HG02970 (cell line): ENCODE results near the gene ELAVL1.
"Not testable (repeated sequence)": the region's sequence is repeated elsewhere in the genome, so short reads cannot be mapped to it uniquely, and the experiment has no call there.

ENCODE experiments used
- ATAC-seq: cut with Tn5 transposase; IDR thresholded peaks from one replicate; pipeline ENCODE4 v1.9.1; 2021; ENCODE audit warnings: mild to moderate bottlenecking, moderate library complexity, moderate number of reproducible peaks; ENCODE audit not compliant: unreplicated experiment, low FRiP score

ELAVL1 gene

DNA sequence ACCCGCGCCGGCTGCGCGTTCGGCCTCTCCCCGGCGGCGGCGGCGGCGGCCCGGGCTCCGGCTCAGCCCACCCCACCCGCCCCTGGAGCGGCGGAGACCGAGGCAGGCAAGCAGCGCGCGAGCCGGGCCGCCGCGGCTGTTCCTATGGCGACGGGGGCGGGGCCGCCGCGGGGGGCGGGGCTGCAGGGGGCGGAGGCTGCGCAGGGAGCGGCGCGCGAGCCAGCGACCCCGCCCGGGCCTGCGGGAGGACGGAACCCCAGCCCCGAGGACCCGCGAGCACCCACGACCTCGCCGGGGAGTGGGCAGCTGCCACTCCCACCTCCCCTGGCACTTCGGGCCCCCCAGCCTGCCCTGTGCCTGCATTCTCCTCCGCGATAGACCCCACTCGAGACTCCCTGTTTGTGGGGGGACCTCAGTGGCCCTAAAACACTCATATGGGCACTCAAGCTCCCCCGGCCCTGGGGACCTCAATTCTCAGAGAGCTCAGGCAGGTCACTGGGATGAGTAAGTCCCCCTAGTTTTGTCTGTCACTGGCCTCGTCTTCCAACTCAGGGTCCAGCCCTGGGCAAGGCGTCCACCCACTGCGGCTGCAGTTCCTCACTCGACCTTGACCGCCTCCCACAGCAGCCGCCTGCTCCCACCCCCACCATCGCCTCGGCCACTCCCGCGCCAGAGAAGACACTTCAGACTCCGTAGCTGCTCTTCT, 79.3 kb downstream of the ELAVL1 start, which contains the start of gene CTXN1:
TSS of gene CTXN1 (minus strand) at position 115 of the 706 bp plus-strand sequence. CDS start 597 bp downstream, outside the sequence.
- no peak for ATAC-seq

DNA sequence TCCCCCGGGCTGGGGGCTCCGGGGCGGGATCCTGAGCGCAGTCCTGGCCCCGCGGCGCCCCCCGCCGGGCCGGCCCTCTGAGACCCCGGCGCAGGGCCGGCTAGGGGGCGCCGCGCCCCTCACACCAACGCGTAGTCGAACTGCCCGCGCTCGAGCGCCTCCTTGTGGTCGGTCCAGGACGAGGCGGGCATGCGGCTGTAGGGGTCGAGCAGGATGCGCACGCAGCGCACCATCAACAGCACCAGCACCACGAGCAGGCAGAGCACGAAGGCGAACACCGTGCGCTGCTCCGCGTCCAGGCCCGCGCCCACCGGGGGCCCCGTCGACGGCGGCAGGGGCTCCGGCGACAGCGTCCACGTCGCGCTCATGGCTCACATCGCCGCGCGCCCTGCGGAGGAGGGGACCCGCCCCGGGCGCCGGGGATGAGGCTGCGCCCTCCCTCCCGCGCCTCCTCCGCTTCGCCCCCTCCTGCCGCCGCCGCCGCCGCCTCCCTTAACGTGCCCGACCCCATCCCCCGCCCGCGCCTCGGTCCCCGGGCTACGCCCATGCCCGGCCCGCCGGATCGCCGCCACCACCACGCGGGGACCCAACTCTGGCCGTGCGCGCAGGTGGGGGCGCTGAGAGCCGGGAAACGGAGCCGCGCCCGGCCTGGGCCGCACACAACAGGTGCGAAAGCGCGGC, 80.1 kb downstream of the ELAVL1 start:
- no peak for ATAC-seq

DNA sequence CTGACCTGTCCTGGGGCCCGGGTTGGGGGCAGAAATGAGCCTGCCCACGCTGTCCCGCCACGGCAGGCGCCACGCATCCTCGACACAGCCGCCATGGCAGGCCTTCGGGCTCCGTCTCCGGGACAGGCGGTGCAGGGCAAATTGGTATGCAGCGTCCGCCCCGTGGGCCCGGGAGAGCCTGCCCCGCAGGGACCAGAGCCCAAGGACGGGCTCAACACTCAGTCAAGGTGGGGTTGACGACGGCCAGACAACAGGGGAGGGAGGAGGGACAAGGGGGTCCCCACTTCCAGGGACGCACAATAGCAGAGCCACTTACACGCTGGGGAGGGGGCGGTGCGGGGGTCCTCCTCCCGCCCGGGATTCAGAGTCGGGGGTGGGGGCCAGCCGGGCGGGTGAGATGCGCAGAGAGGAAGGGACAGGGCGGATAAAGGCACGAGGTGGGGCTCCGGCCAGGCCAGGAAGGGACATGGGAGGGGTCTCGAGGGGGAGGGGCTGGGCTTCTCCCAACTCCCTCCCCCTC, 80.7 kb downstream of the ELAVL1 start:
- no peak for ATAC-seq

DNA sequence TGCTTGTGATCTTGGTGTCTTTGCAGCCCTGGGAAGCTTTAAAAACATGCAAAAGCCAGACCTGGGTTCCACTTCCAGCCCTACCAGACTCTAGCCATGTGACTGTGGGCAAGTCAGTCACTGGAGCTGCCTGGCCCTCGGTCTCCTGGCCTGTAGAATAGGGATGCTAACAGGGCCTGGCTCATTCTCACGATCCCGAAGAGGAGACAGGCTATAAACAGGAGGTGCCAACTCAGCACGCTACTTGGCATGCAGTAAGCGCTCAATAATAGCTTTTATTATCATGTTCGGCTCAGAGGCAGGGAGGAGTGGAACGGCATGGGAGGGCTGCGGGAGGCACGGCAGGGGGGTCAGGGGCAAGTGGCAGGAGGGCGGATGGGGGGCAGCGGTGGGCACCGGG, 81.2 kb downstream of the ELAVL1 start:
- ATAC-seq = no peak

DNA sequence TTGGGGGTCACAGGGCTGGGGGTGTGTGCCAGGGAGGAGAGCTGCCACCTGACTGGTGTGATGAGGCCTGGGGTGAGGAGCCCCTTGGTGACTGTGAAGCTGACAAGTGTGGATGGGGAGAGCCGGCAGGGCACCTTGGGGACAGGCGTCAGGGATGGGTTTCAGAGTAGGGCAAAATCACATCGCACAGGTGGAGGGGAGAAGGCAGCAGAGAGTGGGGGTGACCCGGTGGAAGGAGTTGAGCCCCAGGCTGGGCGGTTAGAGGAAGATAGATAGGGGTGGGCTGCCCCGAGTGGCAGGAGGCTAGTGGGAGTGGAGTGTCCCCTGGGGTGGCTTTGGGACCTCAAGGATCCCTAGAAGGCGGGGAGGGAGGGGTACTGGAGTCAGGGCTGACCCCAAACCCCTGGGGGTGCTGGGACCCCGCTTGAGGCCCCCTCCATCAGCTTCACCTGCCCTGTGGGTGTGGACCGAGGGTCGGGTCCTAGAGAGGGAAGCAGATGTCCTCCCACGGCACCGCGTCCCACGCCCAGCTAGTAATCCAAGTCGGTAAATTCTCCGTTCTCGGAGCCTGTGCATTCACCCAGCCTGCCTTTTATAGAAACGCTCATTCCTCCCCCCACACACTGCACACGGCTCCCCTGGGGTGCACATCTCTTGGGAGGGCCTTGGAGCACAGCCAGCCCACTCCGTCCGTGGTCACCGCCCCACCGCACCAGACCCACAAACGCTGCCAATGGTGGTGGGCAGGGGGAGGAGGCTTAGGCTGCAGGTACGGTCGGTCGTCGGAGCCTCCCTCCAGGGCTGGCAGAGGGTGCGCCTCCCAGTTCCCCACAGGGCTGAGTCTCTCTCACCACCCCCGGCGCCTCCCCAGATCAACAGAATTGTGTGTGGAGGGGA, 81.9 kb downstream of the ELAVL1 start:
- no peak for ATAC-seq

DNA sequence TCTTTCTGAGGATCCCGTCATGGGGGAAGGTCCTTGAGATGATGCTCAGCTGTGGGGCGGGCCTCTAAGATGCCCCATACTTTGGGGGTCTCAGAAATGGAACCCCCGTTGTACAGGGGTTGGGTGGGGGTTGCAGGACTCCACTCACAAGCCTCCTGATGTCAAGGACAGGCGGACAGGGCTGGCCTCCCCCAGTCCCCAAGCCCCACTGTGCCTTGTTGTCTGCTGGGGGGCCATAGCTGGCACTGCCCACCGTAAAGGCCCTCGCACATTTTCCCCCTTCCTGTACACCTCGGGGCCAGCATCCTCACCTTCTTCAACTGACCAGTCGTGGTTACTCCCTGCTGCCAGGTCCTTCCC, 82.6 kb downstream of the ELAVL1 start:
- ATAC-seq = no peak

DNA sequence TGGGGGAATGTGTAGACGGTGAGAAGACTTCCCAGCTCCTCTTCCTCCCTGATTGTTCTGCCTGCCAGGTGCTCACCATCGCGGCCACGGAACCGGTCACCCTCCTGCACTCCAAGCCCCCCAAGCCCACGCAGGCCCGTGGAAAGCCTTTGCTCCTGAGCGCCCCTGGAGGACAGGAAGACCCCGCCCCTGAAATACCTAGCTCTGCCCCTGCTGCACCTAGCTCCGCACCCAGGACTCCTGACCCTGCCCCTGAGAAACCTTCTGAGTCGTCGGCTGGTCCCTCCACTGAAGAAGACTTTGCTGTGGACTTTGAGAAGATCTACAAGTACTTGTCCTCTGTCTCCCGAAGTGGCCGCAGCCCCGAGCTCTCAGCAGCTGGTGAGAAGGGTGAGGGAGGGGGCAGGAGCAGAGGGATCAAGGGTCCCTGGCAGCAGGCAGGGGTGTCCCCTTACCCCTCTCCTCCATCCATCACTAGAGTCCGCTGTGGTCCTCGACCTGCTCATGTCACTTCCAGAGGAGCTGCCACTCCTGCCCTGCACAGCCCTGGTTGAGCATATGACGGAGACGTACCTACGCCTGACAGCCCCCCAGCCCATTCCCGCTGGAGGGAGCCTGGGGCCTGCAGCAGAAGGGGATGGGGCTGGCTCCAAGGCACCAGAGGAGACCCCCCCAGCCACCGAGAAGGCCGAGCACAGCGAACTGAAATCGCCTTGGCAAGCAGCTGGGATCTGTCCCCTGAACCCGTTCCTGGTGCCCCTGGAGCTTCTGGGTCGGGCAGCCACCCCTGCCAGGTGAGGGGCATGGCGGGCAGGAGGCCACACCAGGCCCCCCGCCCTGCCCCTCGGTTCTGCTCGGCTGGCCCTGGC, 83.2 kb downstream of the ELAVL1 start:
- no peak for ATAC-seq

GRCh38 chr19:7921302-7921966, 84.0 kb downstream of the ELAVL1 start:
- no peak for ATAC-seq

DNA sequence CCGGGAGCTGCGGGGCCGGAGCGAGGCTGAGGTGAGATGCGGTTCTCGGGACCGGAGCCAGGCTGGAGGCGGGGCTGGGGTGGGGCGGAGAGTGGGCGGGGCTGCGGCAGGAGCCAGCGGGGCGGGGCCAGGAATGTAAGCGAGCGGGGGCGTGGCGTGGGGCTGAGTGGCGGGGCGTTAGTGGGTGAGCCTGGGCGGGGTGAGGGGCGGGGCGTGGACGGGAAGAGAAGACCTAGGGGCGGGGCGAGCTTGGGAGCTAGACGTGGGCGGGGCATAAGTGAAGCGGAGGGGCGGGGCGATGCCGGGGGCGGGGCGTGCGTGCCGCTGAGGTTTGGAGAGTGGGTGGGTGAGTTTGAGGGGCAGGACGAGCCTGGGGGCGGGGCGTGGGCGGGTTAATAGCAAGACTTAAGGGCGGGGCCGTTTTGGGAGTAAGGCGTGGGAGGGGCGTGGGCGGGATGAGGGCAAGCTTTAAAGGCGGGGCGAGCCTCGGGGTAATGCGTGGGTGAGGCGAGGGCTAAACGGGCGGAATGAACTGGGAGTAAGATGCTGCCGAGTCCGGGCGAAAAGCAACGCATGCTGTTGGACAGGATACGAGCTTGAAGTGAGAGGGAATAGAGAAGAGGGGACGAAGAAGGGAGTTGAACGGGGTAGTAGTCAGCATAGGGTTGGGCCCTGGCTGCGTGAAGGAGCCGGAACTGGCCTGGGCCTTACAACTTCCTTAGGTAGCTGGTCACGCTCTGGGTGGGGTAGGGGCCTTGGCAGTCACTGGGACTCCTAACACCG, 84.7 kb downstream of the ELAVL1 start:
- ATAC-seq = peak; percentile 44

GRCh38 chr19:7919610-7920518, 85.6 kb downstream of the ELAVL1 start, which contains the start of gene SNAPC2:
Gene SNAPC2 (plus strand): TSS chr19:7920338. CDS start chr19:7920367, 29 bp downstream.
- ATAC-seq = peak; percentile 69

DNA sequence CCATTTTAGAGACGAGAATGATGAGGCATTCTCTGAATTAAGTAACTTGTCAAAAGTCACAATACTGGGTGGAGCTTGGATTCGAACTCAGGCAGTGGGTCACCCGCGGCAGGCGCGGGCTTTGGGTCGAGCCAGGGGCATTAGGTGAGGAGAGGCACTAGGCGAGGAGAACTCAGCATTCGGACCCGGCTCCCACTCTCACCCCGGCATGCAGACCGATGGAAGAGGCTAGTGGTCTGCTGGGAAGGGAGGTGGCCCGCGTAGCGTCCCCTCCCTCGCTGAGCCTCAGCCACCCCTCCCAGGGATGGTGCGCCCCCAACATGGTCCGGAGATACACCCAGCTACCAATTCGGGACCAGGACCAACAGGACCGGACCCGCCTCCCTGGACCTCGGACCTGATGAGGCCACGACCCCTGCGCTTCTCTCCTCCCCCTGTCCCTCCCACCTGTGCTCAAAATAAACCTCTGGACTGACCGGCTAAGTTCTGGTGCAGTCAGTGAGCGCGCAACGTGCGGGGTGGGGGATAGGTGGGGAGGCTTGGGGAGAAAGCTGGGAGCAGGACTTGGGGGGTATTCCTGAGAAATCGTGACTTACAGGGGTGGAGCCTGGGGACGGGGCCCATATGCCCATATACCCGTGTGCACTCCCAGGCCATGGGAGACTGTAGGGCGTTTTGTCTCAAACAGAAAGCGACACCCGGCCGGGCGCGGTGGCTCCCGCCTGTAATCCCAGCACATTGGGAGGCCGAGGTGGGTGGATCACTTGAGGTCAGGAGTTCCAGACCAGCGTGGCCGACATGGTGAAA, 86.6 kb downstream of the ELAVL1 start:
- no peak for ATAC-seq

- ATAC-seq = not testable (repeated sequence)
These were observed 87.3 kb downstream of the ELAVL1 start for GRCh38 chr19:7918062-7918614.

- no peak for ATAC-seq
These were observed 88.0 kb downstream of the ELAVL1 start for GRCh38 chr19:7917267-7918061.

- ATAC-seq = no peak
These were observed 88.5 kb downstream of the ELAVL1 start for GRCh38 chr19:7916955-7917266.

- ATAC-seq = no peak
These were observed 89.1 kb downstream of the ELAVL1 start for GRCh38 chr19:7916103-7916954.
